ENCODE measurements around the gene TPSG1.

- TF ChIP-seq CTCF (IDR thresholded peaks at IDR 0.05) (no peak), POLR2A (IDR thresholded peaks at IDR 0.05) (no peak)
Observed at GRCh38 chr16:1218930-1219611, 6.0 kb downstream of the TPSG1 start.

Measured in heart left ventricle (tissue), 13 donors.